HepG2 (cell line): ENCODE measurements around the gene TSPAN31. TPM values are rescaled to one million over a fixed set of nuclear protein-coding genes. Genes with fewer than 3 reads are reported as not detected.

ENCODE experiments used
- ARNTL ChIP-seq: sonication (generic); formaldehyde crosslinking; IDR thresholded peaks from 2 replicates; pipeline ENCODE4 v1.4.0; 2020; ENCODE audit warnings: mild to moderate bottlenecking, missing genetic modification reagents
- BORCS8-MEF2B ChIP-seq: sonication (generic); formaldehyde crosslinking; IDR thresholded peaks from 2 replicates; pipeline ENCODE4 v1.8.0; 2022; ENCODE audit warnings: mild to moderate bottlenecking, missing genetic modification reagents
- BRCA1 ChIP-seq: sonication (generic); formaldehyde crosslinking; IDR thresholded peaks from 2 replicates; pipeline ENCODE4 v1.4.0; 2020; ENCODE audit warnings: missing genetic modification reagents
- FOSL2 ChIP-seq: sonication (generic); formaldehyde crosslinking; IDR thresholded peaks from 2 replicates; pipeline ENCODE4 v1.4.0; 2020; ENCODE audit warnings: missing genetic modification reagents
- GZF1 ChIP-seq: sonication (generic); formaldehyde crosslinking; IDR thresholded peaks from 2 replicates; pipeline ENCODE4 v1.5.1; 2020; ENCODE audit warnings: mild to moderate bottlenecking, missing genetic modification reagents
- HMGA1 ChIP-seq: sonication (generic); formaldehyde crosslinking; conservative IDR thresholded peaks from 2 replicates; pipeline ENCODE4 v1.4.0; 2020; ENCODE audit warnings: missing genetic modification reagents
- MAFK ChIP-seq, 2 experiments: IDR thresholded peaks in 1 of 2; conservative IDR thresholded peaks in 1 of 2; 2 replicates each; pipeline ENCODE4 v1.6.1; 2011; ENCODE audit warnings: improper control_type of control experiment in 2 of 2, low read length in 2 of 2
- NONO ChIP-seq, 2 experiments: fragments of 450-650 bp in 1 of 2; sonication (generic) in 1 of 2; formaldehyde crosslinking in 1 of 2; IDR thresholded peaks in 1 of 2; conservative IDR thresholded peaks in 1 of 2; 2 replicates each; pipeline versions ENCODE4 v1.6.1 to v1.8.0; 2017 to 2022; ENCODE audit warnings: mild to moderate bottlenecking in 1 of 2, missing genetic modification reagents in 1 of 2, moderate library complexity in 1 of 2
- SIN3A ChIP-seq: IDR thresholded peaks from 2 replicates; pipeline ENCODE4 v1.6.1; 2011; ENCODE audit warnings: low read depth, mild to moderate bottlenecking, control low read depth, low read length, borderline replicate concordance
- STAT6 ChIP-seq: sonication (generic); formaldehyde crosslinking; IDR thresholded peaks from 2 replicates; pipeline ENCODE4 v1.4.0; 2020; ENCODE audit warnings: missing genetic modification reagents, mild to moderate bottlenecking, borderline replicate concordance
- TBP ChIP-seq: sonication (generic); formaldehyde crosslinking; IDR thresholded peaks from 2 replicates; pipeline ENCODE4 v1.5.0; 2020; ENCODE audit warnings: missing genetic modification reagents
- ZFP91 ChIP-seq: sonication (generic); formaldehyde crosslinking; IDR thresholded peaks from 2 replicates; pipeline ENCODE4 v1.9.0; 2022; ENCODE audit warnings: missing genetic modification reagents, mild to moderate bottlenecking, borderline replicate concordance
- ZMAT5 ChIP-seq: sonication (generic); formaldehyde crosslinking; IDR thresholded peaks from 2 replicates; pipeline ENCODE4 v1.5.0; 2020; ENCODE audit warnings: mild to moderate bottlenecking, low read depth, missing genetic modification reagents, borderline replicate concordance
- ZNF503 ChIP-seq: sonication (generic); formaldehyde crosslinking; IDR thresholded peaks from 2 replicates; pipeline ENCODE4 v1.4.0; 2020; ENCODE audit warnings: missing genetic modification reagents
- ZNF816 ChIP-seq: sonication (generic); formaldehyde crosslinking; IDR thresholded peaks from 2 replicates; pipeline ENCODE4 v1.8.0; 2022; ENCODE audit warnings: missing genetic modification reagents, mild to moderate bottlenecking, borderline replicate concordance
- polyA plus RNA-seq, 8 experiments: library from polyadenylated mRNA; depleted of rRNA in 3 of 8; stranded (reverse) in 7 of 8; unstranded in 1 of 8; fragments of >200 nt; fragmentation: Illumina TruSeq in 4 of 8; extraction: Trizol in 4 of 8; gene quantifications; 2 replicates each; pipeline versions ENCODE4 v1.2.1 to v1.2.3, GENCODE V29; 2011 to 2016; ENCODE audit warnings: low read depth in 4 of 8, missing spikeins in 1 of 8, mixed read lengths in 1 of 8; ENCODE audit not compliant: insufficient read depth in 1 of 8
- total RNA-seq, 5 experiments: library from RNA; depleted of rRNA; stranded (reverse); fragments of >200 nt; fragmentation: Illumina TruSeq; extraction: Trizol; gene quantifications; 2 replicates each; pipeline ENCODE4 v1.2.3, GENCODE V29; 2016; ENCODE audit warnings: low read depth in 1 of 5
- TF ChIP-seq, protein P1 (sequence below): sonication (generic); formaldehyde crosslinking; IDR thresholded peaks from 2 replicates; pipeline ENCODE4 v1.4.0; 2020; ENCODE audit warnings: missing genetic modification reagents, borderline replicate concordance
- TF ChIP-seq, protein P2 (sequence below): IDR thresholded peaks from 2 replicates; pipeline ENCODE4 v1.6.1; 2016; ENCODE audit warnings: control low read depth

Gene TSPAN31
- total and polyA plus RNA-seq, 2 of the 13 experiments (the other 11 are each of a cell fraction or from before 2014, with no cell fraction given): 10.4 to 24.6 TPM

- TF ChIP-seq ZMAT5 (CRISPR knock-in tag): no peak
- no peak for TF ChIP-seq BRCA1 (CRISPR knock-in tag)
- TF ChIP-seq GZF1: no peak
- TF ChIP-seq ZNF503 (CRISPR knock-in tag): peak; percentile 54; the same call in 1 of the 2 replicates
- TF ChIP-seq TBP (CRISPR knock-in tag): no peak
- TF ChIP-seq HMGA1 (CRISPR knock-in tag): no peak
- TF ChIP-seq SIN3A: 0 out of 2 replicates have a peak, but pooled peaks have one; percentile 33
- no peak for TF ChIP-seq NONO (IDR thresholded peaks at IDR 0.05)
- TF ChIP-seq NONO (CRISPR knock-in tag; conservative IDR thresholded peaks at IDR 0.05): no peak
- peak; percentile 41; the same call in 1 of the 2 replicates for TF ChIP-seq ARNTL (CRISPR knock-in tag)
- TF ChIP-seq ZNF816 (CRISPR knock-in tag): no peak
- 0 out of 2 replicates have a peak, but pooled peaks have one; percentile 12 for TF ChIP-seq FOSL2 (CRISPR knock-in tag)
- no peak for TF ChIP-seq STAT6 (CRISPR knock-in tag)
- TF ChIP-seq ZFP91 (CRISPR knock-in tag): 0 out of 2 replicates have a peak, but pooled peaks have one; percentile 18
- no peak for TF ChIP-seq MAFK (conservative IDR thresholded peaks at IDR 0.05 in 1 of 2, IDR thresholded peaks at IDR 0.05 in 1 of 2; ENCODE audit: low read length in 2 of 2)
- TF ChIP-seq, protein P1, sequence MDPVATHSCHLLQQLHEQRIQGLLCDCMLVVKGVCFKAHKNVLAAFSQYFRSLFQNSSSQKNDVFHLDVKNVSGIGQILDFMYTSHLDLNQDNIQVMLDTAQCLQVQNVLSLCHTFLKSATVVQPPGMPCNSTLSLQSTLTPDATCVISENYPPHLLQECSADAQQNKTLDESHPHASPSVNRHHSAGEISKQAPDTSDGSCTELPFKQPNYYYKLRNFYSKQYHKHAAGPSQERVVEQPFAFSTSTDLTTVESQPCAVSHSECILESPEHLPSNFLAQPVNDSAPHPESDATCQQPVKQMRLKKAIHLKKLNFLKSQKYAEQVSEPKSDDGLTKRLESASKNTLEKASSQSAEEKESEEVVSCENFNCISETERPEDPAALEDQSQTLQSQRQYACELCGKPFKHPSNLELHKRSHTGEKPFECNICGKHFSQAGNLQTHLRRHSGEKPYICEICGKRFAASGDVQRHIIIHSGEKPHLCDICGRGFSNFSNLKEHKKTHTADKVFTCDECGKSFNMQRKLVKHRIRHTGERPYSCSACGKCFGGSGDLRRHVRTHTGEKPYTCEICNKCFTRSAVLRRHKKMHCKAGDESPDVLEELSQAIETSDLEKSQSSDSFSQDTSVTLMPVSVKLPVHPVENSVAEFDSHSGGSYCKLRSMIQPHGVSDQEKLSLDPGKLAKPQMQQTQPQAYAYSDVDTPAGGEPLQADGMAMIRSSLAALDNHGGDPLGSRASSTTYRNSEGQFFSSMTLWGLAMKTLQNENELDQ (CRISPR knock-in tag): no peak
- no peak for TF ChIP-seq BORCS8-MEF2B
- TF ChIP-seq, protein P2, sequence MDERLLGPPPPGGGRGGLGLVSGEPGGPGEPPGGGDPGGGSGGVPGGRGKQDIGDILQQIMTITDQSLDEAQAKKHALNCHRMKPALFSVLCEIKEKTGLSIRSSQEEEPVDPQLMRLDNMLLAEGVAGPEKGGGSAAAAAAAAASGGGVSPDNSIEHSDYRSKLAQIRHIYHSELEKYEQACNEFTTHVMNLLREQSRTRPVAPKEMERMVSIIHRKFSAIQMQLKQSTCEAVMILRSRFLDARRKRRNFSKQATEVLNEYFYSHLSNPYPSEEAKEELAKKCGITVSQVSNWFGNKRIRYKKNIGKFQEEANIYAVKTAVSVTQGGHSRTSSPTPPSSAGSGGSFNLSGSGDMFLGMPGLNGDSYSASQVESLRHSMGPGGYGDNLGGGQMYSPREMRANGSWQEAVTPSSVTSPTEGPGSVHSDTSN (CRISPR knock-in tag): no peak
Measured at GRCh38 chr12:57755454-57756372, 10.9 kb downstream of the TSPAN31 start (continued).
